GM11168 (cell line): ENCODE results near the gene RHOB.
"Not testable (repeated sequence)": the region's sequence is repeated elsewhere in the genome, so short reads cannot be mapped to it uniquely, and the experiment has no call there.

Source experiments
- in situ Hi-C: fragments of 300-500 bp; cut with MboI; formaldehyde crosslinking; loops from one replicate; pipeline ENCODE4 v1.12.0; 2022; ENCODE audit warnings: low sequenced_read_pairs; ENCODE audit not compliant: unreplicated experiment

Gene RHOB

GRCh38 chr2:20451341-20451740 lies 4.5 kb downstream of the RHOB start:
- in situ Hi-C loops, result no loop called here

GRCh38 chr2:20451761-20452499 lies 5.1 kb downstream of the RHOB start:
- in situ Hi-C loops, result no loop called here

- in situ Hi-C loops, result no loop called here
Measured at GRCh38 chr2:20452551-20452950, 5.7 kb downstream of the RHOB start.

GRCh38 chr2:20453087-20453486 lies 6.2 kb downstream of the RHOB start:
- in situ Hi-C loops, result no loop called here

GRCh38 chr2:20454036-20454981 lies 7.4 kb downstream of the RHOB start:
- in situ Hi-C loops, result no loop called here

- in situ Hi-C loops, result no loop called here
Measured at GRCh38 chr2:20455076-20455587, 8.3 kb downstream of the RHOB start.

- in situ Hi-C loops, result no loop called here
Measured at GRCh38 chr2:20456116-20456571, 9.3 kb downstream of the RHOB start.

- in situ Hi-C loops, result no loop called here
Measured at GRCh38 chr2:20456636-20457426, 10.0 kb downstream of the RHOB start.

GRCh38 chr2:20457661-20458630 lies 11.1 kb downstream of the RHOB start:
- in situ Hi-C loops, result no loop called here

GRCh38 chr2:20458737-20459484 lies 12.0 kb downstream of the RHOB start:
- in situ Hi-C loops, result not testable (repeated sequence)

GRCh38 chr2:20465716-20466394 lies 19.0 kb downstream of the RHOB start:
- in situ Hi-C loops, result no loop called here

- in situ Hi-C loops, result no loop called here
Measured at GRCh38 chr2:20467789-20468548, 21.1 kb downstream of the RHOB start.

GRCh38 chr2:20468549-20469500 lies 22.0 kb downstream of the RHOB start:
- in situ Hi-C loops, result no loop called here

- in situ Hi-C loops, result no loop called here
Measured at GRCh38 chr2:20469595-20469994, 22.7 kb downstream of the RHOB start.

- in situ Hi-C loops, result no loop called here
Measured at GRCh38 chr2:20470211-20470610, 23.3 kb downstream of the RHOB start.

GRCh38 chr2:20471148-20471547 lies 24.3 kb downstream of the RHOB start:
- in situ Hi-C loops, result no loop called here
